ENCODE data around the gene PRM1. TPM values are rescaled to one million over a fixed set of nuclear protein-coding genes. Genes with fewer than 3 reads are reported as not detected.

The PRM1 gene
- total RNA-seq, 1 donor from 2014 or later = not detected

GRCh38 chr16:11273721-11274324, 7.3 kb downstream of the PRM1 start:
- no peak for TF ChIP-seq CTCF (IDR thresholded peaks at IDR 0.05; ENCODE audit: borderline replicate concordance)
- no peaks in the 10 kb centered on the region for H3K36me3 ChIP-seq
- H3K27ac ChIP-seq (replicated peaks) = no peak overlapping the region
- no peak for DNase-seq
- intact Hi-C loops (cut with micrococcal nuclease) = no loop called here
- H3K4me3 ChIP-seq = no peak overlapping the region
- H3K4me1 ChIP-seq = no peaks in the 10 kb centered on the region
- H3K27me3 ChIP-seq (ENCODE audit: low read depth) = peaks cover 7% of the 10 kb centered on the region
- no peaks in the 10 kb centered on the region for H3K9me3 ChIP-seq (replicated peaks)

- no peak for TF ChIP-seq CTCF (IDR thresholded peaks at IDR 0.05; ENCODE audit: borderline replicate concordance)
- no peak for DNase-seq
- Histone ChIP-seq H3K27ac (replicated peaks) (no peak within 1 kb of the TSS), H3K4me1 (no peaks in the 10 kb centered on the region), H3K9me3 (replicated peaks) (no peaks in the 10 kb centered on the region), H3K4me3 (no peak within 1 kb of the TSS), H3K36me3 (no peaks in the 10 kb centered on the region), H3K27me3 (ENCODE audit: low read depth) (peaks cover 7% of the 10 kb centered on the region)
- intact Hi-C loops (cut with micrococcal nuclease) = no loop called here
These were observed 8.0 kb downstream of the PRM1 start, which contains the start of gene PRM3 for GRCh38 chr16:11272921-11273720. Gene PRM3, minus strand, starts transcription at chr16:11273629. Its CDS starts 34 bp downstream, at chr16:11273595.

- Histone ChIP-seq H3K27me3 (ENCODE audit: low read depth) (peaks cover 6% of the 10 kb centered on the region), H3K27ac (replicated peaks) (no peak overlapping the region), H3K4me1 (no peaks in the 10 kb centered on the region), H3K36me3 (no peaks in the 10 kb centered on the region), H3K9me3 (replicated peaks) (no peaks in the 10 kb centered on the region), H3K4me3 (no peak overlapping the region)
- no peak for TF ChIP-seq CTCF (IDR thresholded peaks at IDR 0.05; ENCODE audit: borderline replicate concordance)
- intact Hi-C loops (cut with micrococcal nuclease) = no loop called here
- no peak for DNase-seq
These were observed 8.6 kb downstream of the PRM1 start for GRCh38 chr16:11272484-11272883.

GRCh38 chr16:11271610-11272009, 9.5 kb downstream of the PRM1 start:
- H3K36me3 ChIP-seq = no peaks in the 10 kb centered on the region

GRCh38 chr16:11270602-11271162, 10.4 kb downstream of the PRM1 start:
- H3K9me3 ChIP-seq (replicated peaks) = no peaks in the 10 kb centered on the region
- no peak for DNase-seq
- TF ChIP-seq CTCF (IDR thresholded peaks at IDR 0.05; ENCODE audit: borderline replicate concordance) = no peak
- no peaks in the 10 kb centered on the region for H3K27me3 ChIP-seq (ENCODE audit: low read depth)
- no peak overlapping the region for H3K27ac ChIP-seq (replicated peaks)
- intact Hi-C loops (cut with micrococcal nuclease) = no loop called here
- H3K36me3 ChIP-seq = no peaks in the 10 kb centered on the region
- H3K4me1 ChIP-seq = no peaks in the 10 kb centered on the region
- no peak overlapping the region for H3K4me3 ChIP-seq

More at GRCh38 chr16:11271610-11272009, 9.5 kb downstream of the PRM1 start:
- Histone ChIP-seq H3K4me3 (no peak overlapping the region), H3K27me3 (ENCODE audit: low read depth) (no peaks in the 10 kb centered on the region), H3K27ac (replicated peaks) (no peak overlapping the region), H3K4me1 (no peaks in the 10 kb centered on the region), H3K9me3 (replicated peaks) (no peaks in the 10 kb centered on the region)
- no peak for DNase-seq
- TF ChIP-seq CTCF (IDR thresholded peaks at IDR 0.05; ENCODE audit: borderline replicate concordance) = no peak
- intact Hi-C loops (cut with micrococcal nuclease) = no loop called here
